Activated naive CD4-positive, alpha-beta T cell treated with anti-CD3 and anti-CD28 coated beads, Interleukin-2, amount 50 U/mL, for 72 hours (primary cell): ENCODE data around the gene SEC22C. TPM values are rescaled to one million over a fixed set of nuclear protein-coding genes. Genes with fewer than 3 reads are reported as not detected.
"Not testable (repeated sequence)": the region's sequence is repeated elsewhere in the genome, so short reads cannot be mapped to it uniquely, and the experiment has no call there.

Source experiments
- ATAC-seq, 2 donors: fragments of 150-1000 bp; cut with Tn5 transposase; 2 replicates each; pipeline ENCODE4 v1.10.0; 2021; ENCODE audit warnings: mild to moderate bottlenecking in 2 of 2, moderate library complexity in 2 of 2
- DNase-seq, 2 donors: peaks; one replicate each; pipeline ENCODE4 v3.0.0; 2021 to 2022; ENCODE audit warnings: low spot score in 2 of 2
- H3K27ac Mint-ChIP-seq, 2 donors: one replicate each; pipeline ENCODE4 v1.8.0; 2022; ENCODE audit warnings: mild to moderate bottlenecking in 2 of 2, mixed read lengths in 2 of 2
- H3K36me3 Mint-ChIP-seq, 2 donors: one replicate each; pipeline ENCODE4 v1.8.0; 2022; ENCODE audit warnings: mixed read lengths in 2 of 2
- H3K9me3 Mint-ChIP-seq, 2 donors: one replicate each; pipeline ENCODE4 v1.8.0; 2022; ENCODE audit warnings: mixed read lengths in 2 of 2
- total RNA-seq, 2 donors: library from RNA; stranded (reverse); gene quantifications; one replicate each; pipeline ENCODE4 v1.2.3, GENCODE V29; 2022

Gene SEC22C, protein sequence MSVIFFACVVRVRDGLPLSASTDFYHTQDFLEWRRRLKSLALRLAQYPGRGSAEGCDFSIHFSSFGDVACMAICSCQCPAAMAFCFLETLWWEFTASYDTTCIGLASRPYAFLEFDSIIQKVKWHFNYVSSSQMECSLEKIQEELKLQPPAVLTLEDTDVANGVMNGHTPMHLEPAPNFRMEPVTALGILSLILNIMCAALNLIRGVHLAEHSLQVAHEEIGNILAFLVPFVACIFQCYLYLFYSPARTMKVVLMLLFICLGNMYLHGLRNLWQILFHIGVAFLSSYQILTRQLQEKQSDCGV
- total RNA-seq, result 10 to 100 TPM; 37.6 to 42.3 TPM

DNA sequence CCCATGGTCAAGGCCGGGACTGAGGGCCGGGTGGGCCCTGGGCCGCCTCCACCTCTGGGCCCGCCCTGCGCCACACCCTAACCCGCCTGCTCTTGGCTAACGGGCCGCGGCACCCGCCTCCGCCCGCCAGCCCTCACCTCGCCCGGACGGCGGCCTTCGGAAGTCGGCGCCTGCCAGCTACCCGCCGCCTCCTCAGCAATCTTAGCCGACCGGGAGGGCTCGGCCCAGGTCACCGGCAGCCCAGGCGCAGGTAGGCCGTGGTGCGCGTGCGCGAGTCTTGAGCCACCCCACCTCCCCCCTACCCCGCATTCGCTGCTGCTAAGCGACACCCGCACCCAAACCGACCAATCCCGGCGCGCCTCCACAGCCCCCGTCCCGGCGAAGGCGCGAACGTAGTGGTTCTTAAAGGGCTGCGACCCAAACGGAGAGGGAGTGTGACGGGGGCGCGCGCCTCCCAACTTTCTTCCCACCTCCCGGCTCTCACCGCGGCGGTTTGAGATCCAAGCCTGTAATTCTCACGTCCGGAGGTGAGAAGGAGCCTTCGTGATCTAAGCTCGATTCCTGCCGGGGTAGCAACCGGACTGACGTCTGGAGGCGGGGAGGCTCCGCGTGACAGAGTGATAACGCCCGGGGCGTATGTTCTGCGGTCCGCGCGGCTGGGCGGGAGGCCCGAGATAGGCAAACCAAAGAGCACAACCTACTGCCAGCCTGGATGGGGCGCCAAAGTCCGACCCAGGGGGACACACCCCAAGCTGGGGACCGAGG lies at the start of gene SEC22C:
Gene SEC22C (minus strand): TSS at position 259 of the 765 bp plus-strand sequence. CDS start 12,921 bp downstream, outside the sequence.
- Mint-ChIP-seq H3K9me3 (peaks cover 0 to 4% of the 10 kb centered on the region in 2 donors), H3K36me3 (peaks cover 14 to 17% of the 10 kb centered on the region in 2 donors), H3K27ac (peak within 1 kb of the TSS; percentile 90 to 91)
- DNase-seq (peak; percentile 95 to 96), ATAC-seq (peak; percentile 92 to 95)

DNA sequence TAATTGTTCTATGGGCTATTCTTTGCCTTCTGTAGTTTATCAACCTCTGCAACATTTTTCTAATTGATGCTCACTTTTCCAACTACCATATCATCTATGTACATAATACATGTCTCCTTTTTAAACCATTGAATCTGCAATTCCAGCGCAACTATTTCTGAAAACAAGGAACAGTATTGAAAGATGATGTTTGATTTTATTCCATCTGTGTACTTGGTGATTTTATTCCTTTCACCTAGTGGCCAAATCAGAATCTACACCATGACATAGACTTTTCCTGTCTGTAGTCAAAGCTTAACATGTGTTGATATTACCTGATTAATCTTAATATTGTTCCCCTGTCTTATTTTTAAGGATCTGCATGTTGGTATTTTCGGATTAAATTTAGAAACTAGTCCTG lies 31.7 kb upstream of the SEC22C start:
- no peaks in the 10 kb centered on the region for H3K9me3 Mint-ChIP-seq
- DNase-seq (no peak), ATAC-seq (no peak)
- H3K27ac Mint-ChIP-seq, result no peak overlapping the region
- H3K36me3 Mint-ChIP-seq, result peaks cover 0 to 15% of the 10 kb centered on the region in 2 donors

DNA sequence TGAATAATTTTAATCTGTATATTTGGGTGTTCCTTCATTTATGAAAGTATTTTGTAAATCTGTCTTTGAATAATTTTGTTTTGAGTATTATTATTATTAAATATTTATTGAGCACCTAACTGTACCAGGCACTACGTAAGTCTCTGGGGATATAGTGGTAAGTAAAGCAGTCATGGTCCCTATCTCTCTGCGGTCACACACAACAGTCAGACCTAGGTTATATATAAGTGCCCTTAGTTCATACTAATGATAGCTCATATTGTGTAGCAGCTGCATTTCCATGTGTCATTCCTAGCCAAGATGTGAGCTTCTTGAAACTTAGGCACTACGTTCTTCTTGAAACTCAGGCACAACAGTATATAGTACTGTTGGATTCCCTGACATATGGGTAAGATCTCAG lies 31.2 kb upstream of the SEC22C start:
- no peak overlapping the region for H3K27ac Mint-ChIP-seq
- no peak for DNase-seq
- H3K9me3 Mint-ChIP-seq, result no peaks in the 10 kb centered on the region
- ATAC-seq, result no peak
- H3K36me3 Mint-ChIP-seq, result peaks cover 0 to 19% of the 10 kb centered on the region in 2 donors

DNA sequence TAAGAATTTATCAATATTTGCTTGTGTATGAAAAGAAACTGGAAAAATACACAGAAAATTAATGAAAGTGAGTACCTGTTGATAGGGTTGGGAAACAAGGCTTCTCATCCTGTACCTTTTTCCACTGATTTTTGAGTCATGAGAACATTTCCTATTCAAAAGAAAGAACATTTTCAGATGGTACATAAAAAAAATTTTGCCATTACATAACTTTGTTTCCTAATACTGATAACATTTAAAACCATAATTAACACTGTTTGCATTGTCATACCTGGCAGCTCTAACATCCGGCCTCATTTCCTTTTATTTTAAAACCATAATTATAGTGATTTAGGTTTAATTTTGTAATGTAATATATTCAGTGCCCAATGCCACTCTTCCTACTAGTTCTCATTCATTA lies 30.4 kb upstream of the SEC22C start:
- no peaks in the 10 kb centered on the region for H3K9me3 Mint-ChIP-seq

DNA sequence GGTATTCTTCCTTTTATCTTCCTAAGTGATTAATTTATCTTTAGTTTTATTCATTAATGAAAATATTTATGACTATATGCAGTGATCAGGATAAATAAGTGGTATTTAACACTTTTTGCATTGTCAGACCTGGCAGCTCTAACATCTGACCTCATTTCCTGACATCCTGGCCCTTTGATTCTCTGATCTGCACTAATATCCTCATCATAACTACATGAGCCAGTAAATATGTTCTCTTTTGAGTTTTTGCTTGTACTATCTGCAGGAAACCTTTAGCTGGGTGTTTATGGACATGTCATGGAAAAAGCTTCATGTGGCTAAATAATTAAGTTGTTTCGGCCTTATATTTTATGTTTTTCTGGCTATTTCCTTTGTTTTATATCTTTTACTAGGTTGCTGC lies 29.2 kb upstream of the SEC22C start:
- Mint-ChIP-seq H3K36me3 (peaks cover 0 to 27% of the 10 kb centered on the region in 2 donors), H3K27ac (peak overlapping the region; percentile 54 to 92), H3K9me3 (no peaks in the 10 kb centered on the region)
- DNase-seq, result no peak
- no peak for ATAC-seq

More for the DNA sequence above, 30.4 kb upstream of the SEC22C start:
- no peak for DNase-seq
- no peak for ATAC-seq
- peaks cover 0 to 24% of the 10 kb centered on the region in 2 donors for H3K36me3 Mint-ChIP-seq
- H3K27ac Mint-ChIP-seq, result no peak overlapping the region

DNA sequence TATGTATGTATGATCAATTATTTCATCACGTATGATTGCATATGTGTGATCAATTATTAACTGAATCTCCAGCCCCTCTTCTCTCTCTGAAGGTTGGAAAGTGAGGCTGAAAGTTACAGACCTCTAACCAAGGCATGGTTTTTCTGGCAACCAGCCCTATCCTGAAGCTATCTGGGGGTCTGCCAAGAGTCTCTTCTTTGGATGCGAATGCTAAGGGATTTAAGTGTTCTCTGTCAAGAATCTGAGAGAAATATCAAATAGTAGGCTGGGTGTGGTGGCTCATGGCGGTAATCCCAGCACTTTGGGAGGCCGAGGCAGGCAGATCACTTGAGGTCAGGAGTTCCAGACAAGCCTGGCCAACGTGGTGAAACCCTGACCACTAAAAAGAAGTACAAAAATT lies 26.8 kb upstream of the SEC22C start:
- Mint-ChIP-seq H3K9me3 (no peaks in the 10 kb centered on the region), H3K27ac (peak overlapping the region in 1 of 2 donors; percentile 26)
- ATAC-seq, result no peak

DNA sequence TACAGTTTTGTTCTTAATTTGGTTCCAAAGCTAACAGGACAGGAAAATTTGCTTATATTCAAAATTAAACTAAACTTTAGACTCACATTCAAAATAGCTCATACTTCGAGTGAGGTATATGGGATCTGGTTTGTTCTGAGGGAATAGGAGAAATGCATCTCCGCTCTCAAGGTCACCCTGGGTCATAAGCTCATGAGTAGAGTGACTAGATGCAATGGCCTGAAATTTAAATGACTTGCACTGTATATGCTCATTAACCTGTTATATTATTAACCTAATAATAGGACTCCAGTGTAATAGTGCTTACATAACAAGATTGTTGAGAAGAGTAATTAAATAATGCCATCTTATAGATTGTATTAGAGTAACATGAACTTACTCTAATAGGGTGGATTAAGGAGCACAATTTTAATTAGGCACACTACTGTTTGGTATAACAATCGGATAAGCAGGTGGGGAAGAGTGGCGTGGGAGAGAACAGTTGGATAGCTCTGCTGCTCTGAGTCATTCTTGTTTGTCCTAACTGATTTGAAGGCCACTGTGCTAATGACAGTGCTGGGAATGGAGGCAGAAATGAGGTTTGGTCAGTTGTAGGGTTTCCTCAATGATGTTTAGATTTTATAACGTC lies 23.9 kb upstream of the SEC22C start:
- no peak overlapping the region for H3K27ac Mint-ChIP-seq
- no peaks in the 10 kb centered on the region for H3K9me3 Mint-ChIP-seq
- DNase-seq, result no peak
- H3K36me3 Mint-ChIP-seq, result peaks cover 19 to 44% of the 10 kb centered on the region in 2 donors
- no peak for ATAC-seq

More for the DNA sequence above, 26.8 kb upstream of the SEC22C start:
- DNase-seq, result no peak
- peaks cover 5 to 37% of the 10 kb centered on the region in 2 donors for H3K36me3 Mint-ChIP-seq

DNA sequence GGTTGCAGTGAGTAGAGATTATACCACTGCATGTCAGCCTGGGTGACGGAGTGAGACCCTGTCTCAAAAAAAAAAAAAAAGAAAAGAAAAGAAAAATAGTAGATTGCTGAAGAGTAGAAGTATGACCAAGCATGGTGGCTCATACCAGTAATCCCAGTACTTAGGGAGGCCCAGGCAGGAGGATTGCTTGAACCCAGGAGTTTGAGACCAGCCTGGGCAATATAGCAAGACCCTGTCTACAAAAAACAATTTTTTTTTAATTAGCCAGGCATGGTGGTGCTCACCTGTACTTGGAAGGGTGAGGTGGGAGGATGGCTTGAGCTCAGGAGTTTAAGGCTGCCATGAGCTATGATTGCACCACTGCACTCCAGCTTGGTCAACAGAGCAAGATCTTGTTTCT lies 21.2 kb upstream of the SEC22C start:
- Mint-ChIP-seq H3K9me3 (peaks cover 0 to 5% of the 10 kb centered on the region in 2 donors), H3K36me3 (peaks cover 24 to 37% of the 10 kb centered on the region in 2 donors), H3K27ac (no peak overlapping the region)
- ATAC-seq (no peak), DNase-seq (no peak)

DNA sequence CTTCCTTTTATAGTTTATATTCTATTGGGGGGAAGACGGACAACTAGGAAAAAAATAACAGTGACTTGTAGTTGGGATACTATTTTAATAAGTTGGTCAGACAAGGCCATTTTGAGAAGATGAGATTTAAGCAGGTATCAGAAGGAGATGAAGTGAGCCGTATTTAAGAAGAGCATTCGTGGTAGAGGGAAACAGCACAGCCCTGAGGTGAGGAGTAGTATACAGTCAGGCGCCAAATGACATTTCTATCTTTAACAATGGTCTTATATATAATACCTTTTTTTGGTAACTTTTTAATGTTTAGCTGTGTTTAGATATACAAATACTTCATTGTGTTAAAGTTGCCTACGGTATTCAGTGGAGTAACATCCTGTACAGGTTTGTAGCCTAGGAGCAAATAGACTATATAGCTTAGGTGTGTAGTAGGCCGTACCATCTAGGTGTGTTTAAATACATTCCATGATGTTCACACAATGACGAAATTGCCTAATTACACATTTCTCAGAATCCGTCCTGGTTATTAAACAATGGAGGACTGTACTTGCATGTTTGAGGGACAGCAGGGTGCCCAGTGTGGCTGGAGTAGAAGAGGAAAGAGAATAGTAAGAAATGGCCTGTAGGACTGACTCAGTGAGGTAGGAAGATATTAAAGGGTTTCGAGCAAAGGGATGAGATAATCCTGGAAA lies 20.3 kb upstream of the SEC22C start:
- DNase-seq (no peak), ATAC-seq (no peak)
- H3K27ac Mint-ChIP-seq, result peak overlapping the region; percentile 96
- H3K36me3 Mint-ChIP-seq, result peaks cover 24 to 30% of the 10 kb centered on the region in 2 donors
- H3K9me3 Mint-ChIP-seq, result peaks cover 0 to 5% of the 10 kb centered on the region in 2 donors

DNA sequence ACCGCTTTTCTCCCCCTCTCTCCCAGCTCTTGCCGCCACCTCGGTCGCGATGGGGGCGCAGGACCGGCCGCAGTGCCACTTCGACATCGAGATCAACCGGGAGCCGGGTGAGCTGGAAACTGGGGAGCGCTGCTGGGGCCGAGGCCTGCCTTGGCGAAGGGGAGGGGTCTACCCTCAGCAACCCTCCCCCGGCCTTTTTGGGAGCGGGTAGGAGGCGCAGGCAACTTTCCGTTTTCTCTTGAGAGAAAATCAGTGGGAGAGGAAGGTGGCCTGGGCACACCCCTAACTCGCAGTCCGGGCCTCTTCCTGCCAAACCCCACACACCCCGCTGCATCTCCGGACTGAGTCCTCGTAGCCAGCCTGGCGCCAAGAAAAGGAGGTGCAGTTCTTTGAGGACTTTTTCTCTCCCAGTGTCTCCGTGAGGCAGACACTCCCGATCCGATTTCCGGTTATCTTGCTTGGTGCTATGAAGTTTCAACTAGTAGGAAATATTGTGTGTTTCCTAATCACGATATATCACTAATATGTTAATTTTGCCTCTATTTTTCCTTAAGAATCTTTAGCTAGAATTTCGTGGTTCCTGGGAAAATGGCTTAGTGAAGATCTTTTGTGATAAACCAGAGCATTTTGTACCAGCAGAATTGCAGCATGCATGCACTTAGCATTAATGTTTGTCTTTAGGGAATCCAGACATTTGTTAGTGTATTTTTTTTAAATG lies 19.4 kb upstream of the SEC22C start:
- peaks cover 0 to 5% of the 10 kb centered on the region in 2 donors for H3K9me3 Mint-ChIP-seq
- peak; percentile 41 to 46 for ATAC-seq
- peak; percentile 64 to 71 for DNase-seq
- H3K36me3 Mint-ChIP-seq, result peaks cover 24 to 28% of the 10 kb centered on the region in 2 donors
- peak overlapping the region; percentile 96 for H3K27ac Mint-ChIP-seq

DNA sequence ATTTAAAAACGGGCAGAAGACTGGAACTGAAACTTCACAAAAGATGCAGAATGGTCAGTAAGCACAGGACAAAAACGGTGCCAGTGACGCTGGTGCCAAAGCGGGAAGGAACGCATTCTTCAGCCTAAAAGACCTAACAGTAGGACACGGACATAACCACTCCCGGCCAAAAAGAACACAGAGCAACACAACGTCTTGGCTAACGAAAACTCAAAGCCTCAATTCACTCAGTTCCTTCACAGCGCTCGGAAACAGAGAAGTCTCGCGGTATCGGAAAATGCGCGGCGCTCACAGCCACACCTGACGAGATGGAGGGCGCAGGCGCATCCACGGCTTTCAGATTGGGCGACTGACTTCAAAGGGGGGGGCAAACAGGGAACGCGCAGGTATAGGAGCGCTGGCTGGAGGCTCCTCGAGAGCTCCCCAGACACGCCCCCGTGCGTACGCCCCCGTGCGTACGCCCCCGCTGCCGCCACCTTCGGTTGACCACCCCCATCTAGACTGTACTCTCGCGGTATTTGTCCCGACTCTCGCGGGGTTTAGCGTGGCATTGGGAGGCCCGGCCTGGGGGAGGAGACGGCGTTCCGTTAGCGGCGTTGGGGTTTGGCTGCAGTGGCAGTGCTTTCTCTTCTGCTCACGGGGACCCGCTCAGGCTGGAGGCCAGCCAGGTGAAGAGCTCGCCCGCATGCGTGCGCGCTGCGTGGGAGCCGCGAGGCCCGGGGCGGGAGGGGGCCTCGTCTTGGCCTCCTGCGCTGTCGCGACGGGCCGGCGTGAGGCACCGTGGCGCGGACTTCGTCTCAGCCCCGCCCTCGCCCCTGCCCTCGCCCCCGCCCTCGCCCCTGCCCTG lies 18.6 kb upstream of the SEC22C start, which contains the start of gene NKTR:
Gene NKTR (plus strand): TSS at position 576 of the 847 bp plus-strand sequence. CDS start 321 bp downstream, outside the sequence.
- H3K9me3 Mint-ChIP-seq, result peaks cover 0 to 5% of the 10 kb centered on the region in 2 donors
- peak within 1 kb of the TSS; percentile 96 for H3K27ac Mint-ChIP-seq
- peaks cover 24 to 28% of the 10 kb centered on the region in 2 donors for H3K36me3 Mint-ChIP-seq
- ATAC-seq (peak; percentile 86 to 89), DNase-seq (peak; percentile 98 to 100)

DNA sequence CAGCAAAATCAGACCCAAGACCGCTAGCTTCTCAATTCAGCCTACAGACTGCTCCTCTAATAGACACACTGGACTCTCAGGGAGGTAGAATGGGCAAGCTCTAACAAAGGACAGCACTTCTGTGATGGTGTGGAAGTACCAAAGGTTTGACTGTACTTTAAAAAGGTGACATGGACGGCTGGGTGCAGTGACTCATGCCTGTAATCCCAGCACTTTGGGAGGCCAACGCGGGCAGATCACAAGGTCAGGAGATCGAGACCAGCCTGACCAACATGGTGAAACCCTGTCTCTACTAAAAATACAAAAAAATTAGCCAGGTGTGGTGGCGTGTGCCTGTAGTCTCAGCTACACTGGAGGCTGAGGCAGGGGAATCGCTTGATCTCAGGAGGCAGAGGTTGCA lies 15.3 kb upstream of the SEC22C start:
- not testable (repeated sequence) for DNase-seq

DNA sequence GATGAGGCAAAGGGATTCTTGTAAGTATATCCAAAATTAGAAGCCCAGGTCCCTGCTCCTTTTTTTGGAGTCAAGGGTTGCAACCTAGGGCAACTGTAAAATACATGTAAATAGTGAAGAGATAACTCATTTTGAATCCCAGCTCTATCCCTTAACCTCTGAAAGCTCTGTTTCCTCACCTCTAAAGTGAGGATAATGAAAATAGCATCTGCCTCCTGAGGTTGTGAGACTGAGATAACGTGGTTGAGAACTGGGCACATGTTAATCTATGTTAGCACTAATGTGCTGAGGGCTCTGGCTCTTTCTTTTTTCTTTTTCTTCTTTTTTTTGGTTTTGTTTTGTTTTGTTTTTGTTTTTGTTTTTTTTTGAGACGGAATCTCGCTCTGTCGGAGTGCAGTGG lies 13.9 kb upstream of the SEC22C start:
- no peak for ATAC-seq
- DNase-seq, result no peak
- H3K27ac Mint-ChIP-seq, result no peak overlapping the region
- peaks cover 0 to 5% of the 10 kb centered on the region in 2 donors for H3K9me3 Mint-ChIP-seq
- H3K36me3 Mint-ChIP-seq, result peaks cover 19 to 27% of the 10 kb centered on the region in 2 donors

More for the DNA sequence above, 15.3 kb upstream of the SEC22C start:
- H3K9me3 Mint-ChIP-seq, H3K27ac Mint-ChIP-seq, ATAC-seq: not testable (repeated sequence)
- H3K36me3 Mint-ChIP-seq, result peaks cover 25% of the 10 kb centered on the region in 2 donors

DNA sequence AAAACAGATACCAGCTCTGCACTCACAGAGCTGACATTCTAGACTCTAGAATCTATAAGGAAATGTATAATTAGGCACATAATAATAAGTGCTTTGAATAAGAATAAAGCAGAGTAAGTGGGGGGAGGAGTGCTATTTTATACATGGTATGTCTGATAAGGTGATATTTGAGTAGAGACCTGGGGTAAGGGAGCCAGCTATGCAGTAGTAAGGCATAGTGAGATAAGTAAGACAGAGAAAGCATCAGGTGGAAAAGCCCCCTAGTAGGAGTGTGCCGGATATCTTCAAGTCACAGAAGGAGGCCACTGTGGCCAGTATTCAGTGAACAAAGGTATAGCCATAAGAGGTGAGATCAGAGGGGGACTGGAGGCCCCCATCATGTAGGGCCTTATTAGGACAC lies 11.9 kb upstream of the SEC22C start:
- DNase-seq (no peak), ATAC-seq (no peak)
- Mint-ChIP-seq H3K27ac (no peak overlapping the region), H3K9me3 (peaks cover 0 to 4% of the 10 kb centered on the region in 2 donors), H3K36me3 (peaks cover 14 to 25% of the 10 kb centered on the region in 2 donors)

DNA sequence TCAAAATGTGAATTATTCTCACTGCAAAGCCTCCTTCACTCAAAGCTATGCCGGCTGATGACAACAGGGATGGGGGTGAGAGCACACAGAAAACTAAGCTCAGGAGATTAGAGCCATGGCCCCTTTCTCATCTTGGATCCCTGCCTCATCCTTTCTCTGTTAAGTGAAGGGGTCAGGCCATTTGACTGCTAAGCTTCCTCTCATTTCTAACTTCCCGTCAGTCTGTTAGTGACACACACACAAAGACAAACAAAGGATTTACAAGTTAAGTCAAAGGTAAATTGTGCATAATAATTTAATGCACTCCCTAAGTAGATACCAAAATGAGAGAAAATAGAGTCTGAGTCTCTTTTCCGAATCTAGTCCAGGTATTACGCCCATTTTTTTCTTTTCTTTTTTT lies 10.0 kb upstream of the SEC22C start:
- no peak for ATAC-seq
- peak overlapping the region; percentile 87 to 88 for H3K27ac Mint-ChIP-seq
- H3K36me3 Mint-ChIP-seq, result peaks cover 14 to 20% of the 10 kb centered on the region in 2 donors
- no peaks in the 10 kb centered on the region for H3K9me3 Mint-ChIP-seq
- DNase-seq, result no peak
